Activated T-helper 17 cell treated with anti-CD3 and anti-CD28 coated beads, Interleukin-2, amount 50 U/mL, for 72 hours (primary cell): Measurements from ENCODE around the gene IGFBP3. TPM values are rescaled to one million over a fixed set of nuclear protein-coding genes. Genes with fewer than 3 reads are reported as not detected.

Source experiments
- ATAC-seq: fragments of 150-1000 bp; cut with Tn5 transposase; replicated peaks from 2 replicates; pipeline ENCODE4 v1.10.0; 2021; ENCODE audit warnings: mild to moderate bottlenecking, moderate library complexity
- H3K27ac Mint-ChIP-seq: one replicate; pipeline ENCODE4 v1.8.0; 2022; ENCODE audit warnings: mixed read lengths
- H3K27me3 Mint-ChIP-seq: one replicate; pipeline ENCODE4 v1.8.0; 2022; ENCODE audit warnings: mixed read lengths
- H3K36me3 Mint-ChIP-seq: one replicate; pipeline ENCODE4 v1.8.0; 2022; ENCODE audit warnings: low read depth, mild to moderate bottlenecking, mixed read lengths
- H3K4me1 Mint-ChIP-seq: one replicate; pipeline ENCODE4 v1.8.0; 2022; ENCODE audit warnings: mixed read lengths
- H3K4me3 Mint-ChIP-seq: one replicate; pipeline ENCODE4 v1.8.0; 2022; ENCODE audit warnings: mild to moderate bottlenecking, mixed read lengths
- H3K9me3 Mint-ChIP-seq: one replicate; pipeline ENCODE4 v1.8.0; 2022; ENCODE audit warnings: mixed read lengths
- total RNA-seq, 2 donors: library from RNA; stranded (reverse); gene quantifications; one replicate each; pipeline ENCODE4 v1.2.3, GENCODE V29; 2022

IGFBP3 gene
- total RNA-seq, 2 donors from 2014 or later, result 2.6 to 3.6 TPM

DNA sequence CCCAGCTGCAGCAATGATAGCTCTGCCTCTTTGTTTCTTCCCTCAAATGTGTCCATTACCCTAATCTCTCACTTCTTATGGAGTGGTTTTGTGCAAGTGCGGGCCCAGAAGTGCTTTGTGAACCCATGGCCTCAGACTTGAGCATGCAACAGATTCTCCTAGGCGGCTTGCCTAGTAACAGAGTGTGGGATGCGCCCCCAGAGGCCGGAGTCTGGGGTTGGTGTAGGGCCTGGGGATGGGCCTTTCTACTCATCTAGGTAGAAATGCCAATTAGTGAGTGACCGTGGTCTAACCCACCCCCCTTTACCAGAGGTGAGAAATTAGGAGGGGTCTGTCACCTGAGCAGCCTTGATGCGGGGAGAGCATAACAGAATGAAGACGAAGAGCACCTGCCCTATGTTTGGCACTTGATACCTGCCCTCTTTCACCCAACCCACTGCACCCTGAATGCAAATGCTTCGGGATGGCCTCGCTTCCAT, 39.8 kb downstream of the IGFBP3 start:
- Mint-ChIP-seq H3K36me3 (no peaks in the 10 kb centered on the region), H3K9me3 (peaks cover 3% of the 10 kb centered on the region), H3K27me3 (peaks cover 8% of the 10 kb centered on the region), H3K4me3 (no peak overlapping the region), H3K27ac (no peak overlapping the region), H3K4me1 (no peaks in the 10 kb centered on the region)
- no peak for ATAC-seq

GRCh38 chr7:45880433-45880860, 40.6 kb downstream of the IGFBP3 start:
- H3K4me3 Mint-ChIP-seq, result no peak overlapping the region
- no peaks in the 10 kb centered on the region for H3K36me3 Mint-ChIP-seq
- peaks cover 3% of the 10 kb centered on the region for H3K9me3 Mint-ChIP-seq
- H3K27ac Mint-ChIP-seq, result no peak overlapping the region
- no peaks in the 10 kb centered on the region for H3K4me1 Mint-ChIP-seq
- ATAC-seq, result no peak
- peaks cover 8% of the 10 kb centered on the region for H3K27me3 Mint-ChIP-seq

DNA sequence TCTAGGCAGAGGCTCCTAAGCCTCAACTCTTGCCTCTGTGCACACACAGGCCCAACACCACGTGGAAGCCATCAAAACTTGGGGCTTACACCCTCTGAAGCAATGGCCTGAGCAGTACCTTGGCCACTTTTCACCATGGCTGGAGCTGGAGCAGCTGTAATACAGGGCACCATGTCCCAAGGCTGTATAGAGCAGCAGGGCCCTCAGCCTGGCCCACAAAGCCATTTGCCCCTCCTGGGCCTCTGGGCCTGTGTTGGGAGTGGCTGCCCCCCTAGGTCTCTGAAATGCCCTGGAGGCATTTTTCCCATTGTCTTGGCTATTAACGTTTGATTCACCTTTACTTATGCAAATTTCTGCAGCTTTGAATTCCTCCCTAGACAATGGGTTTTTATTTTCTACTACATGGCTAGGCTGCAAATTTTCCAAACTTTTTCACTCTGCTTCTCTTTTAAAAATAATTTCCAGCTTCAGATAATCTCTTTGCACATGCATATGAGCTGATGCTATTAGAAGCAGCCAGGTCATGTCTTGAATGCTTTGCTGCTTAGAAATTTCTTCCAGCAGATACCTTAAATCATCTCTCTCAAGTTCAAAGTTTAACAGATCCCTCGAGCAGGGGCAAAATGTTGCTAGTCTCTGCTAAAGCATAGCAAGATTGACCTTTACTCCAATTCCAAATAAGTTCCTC, 42.5 kb downstream of the IGFBP3 start:
- H3K36me3 Mint-ChIP-seq, result no peaks in the 10 kb centered on the region
- peaks cover 3% of the 10 kb centered on the region for H3K9me3 Mint-ChIP-seq
- peaks cover 3% of the 10 kb centered on the region for H3K27me3 Mint-ChIP-seq
- no peak overlapping the region for H3K4me3 Mint-ChIP-seq
- ATAC-seq, result no peak
- H3K4me1 Mint-ChIP-seq, result no peaks in the 10 kb centered on the region
- no peak overlapping the region for H3K27ac Mint-ChIP-seq

DNA sequence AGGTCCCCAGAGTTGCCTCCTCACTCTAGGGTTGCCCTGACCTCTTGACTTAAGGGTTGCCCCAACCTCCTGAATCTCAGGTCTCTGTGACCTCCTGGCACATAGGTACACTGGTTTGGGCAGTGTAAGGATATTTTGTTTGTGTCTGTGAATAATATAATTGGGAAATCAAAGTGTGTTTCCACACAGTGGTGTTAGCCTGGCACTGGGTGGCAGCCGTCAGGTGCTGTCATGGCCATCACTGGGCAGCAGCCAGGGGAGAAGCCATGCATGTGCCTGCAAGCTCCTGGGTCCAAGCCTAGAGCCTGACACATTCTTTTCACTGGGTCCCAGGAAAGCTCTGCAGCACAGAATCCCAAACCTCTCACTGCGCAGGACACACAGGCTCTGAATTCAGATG, 44.6 kb downstream of the IGFBP3 start:
- Mint-ChIP-seq H3K4me3 (no peak overlapping the region), H3K27me3 (peaks cover 8% of the 10 kb centered on the region), H3K9me3 (peaks cover 3% of the 10 kb centered on the region), H3K4me1 (no peaks in the 10 kb centered on the region), H3K36me3 (no peaks in the 10 kb centered on the region), H3K27ac (no peak overlapping the region)
- ATAC-seq, result no peak

DNA sequence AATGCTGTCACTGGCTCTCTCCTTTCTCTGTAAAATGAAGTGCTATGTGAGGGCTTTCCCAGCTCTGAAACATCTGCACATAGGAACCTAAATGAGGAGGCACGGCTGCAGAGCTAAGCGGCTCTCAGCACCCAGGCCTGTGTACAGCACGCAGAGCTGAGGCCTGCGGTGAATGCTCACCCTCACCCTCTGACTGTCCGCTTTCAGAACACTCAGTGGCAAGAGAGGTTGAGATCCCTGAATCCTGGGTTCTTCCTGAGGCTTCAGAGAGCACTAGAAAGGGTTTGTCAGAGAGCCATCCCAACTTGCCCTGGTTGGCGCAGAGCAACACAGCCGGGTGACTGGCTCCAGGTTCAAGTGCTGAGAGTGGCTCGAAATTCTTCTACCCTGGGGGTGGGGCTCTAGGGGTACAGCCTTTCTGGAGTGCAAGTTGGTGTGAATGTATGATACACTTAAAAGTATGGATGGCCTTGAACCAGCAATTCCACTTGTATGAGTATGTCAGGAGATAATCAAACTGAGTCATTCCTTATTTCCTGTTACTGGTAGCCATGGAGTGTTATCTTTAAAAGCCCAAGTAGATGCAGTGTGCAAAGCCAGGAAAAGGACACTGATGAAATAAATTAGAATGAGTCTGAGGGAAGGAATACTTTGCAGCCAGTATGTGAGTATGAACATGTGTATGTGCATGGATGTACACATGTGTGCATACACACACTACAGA, 46.5 kb downstream of the IGFBP3 start:
- Mint-ChIP-seq H3K27me3 (peaks cover 9% of the 10 kb centered on the region), H3K27ac (no peak overlapping the region), H3K4me3 (no peak overlapping the region), H3K36me3 (no peaks in the 10 kb centered on the region), H3K9me3 (peaks cover 3% of the 10 kb centered on the region), H3K4me1 (no peaks in the 10 kb centered on the region)
- ATAC-seq, result no peak

GRCh38 chr7:45873355-45873754, 47.7 kb downstream of the IGFBP3 start:
- Mint-ChIP-seq H3K27me3 (peaks cover 14% of the 10 kb centered on the region), H3K9me3 (peaks cover 3% of the 10 kb centered on the region), H3K4me1 (no peaks in the 10 kb centered on the region), H3K27ac (no peak overlapping the region), H3K4me3 (no peak overlapping the region), H3K36me3 (no peaks in the 10 kb centered on the region)
- ATAC-seq, result no peak

DNA sequence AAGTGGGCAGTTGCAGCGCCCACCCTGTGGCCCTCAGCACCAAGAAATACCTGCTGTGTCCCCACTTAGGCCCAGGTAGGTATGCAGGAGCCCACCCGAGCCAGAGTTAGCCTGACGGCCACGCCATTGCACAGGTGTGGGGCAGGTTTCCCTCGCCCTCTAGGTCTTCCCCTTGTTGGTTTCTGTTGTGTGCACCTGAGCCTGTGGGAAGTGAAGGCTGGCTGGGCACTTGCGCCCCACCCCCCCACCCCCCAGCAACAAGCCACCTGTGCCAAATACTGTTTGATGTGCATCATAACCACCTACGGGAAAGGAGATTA, 48.1 kb downstream of the IGFBP3 start, which contains the start of gene CCDC201:
Gene CCDC201, minus strand, starts transcription at position 48 of the 320 bp plus-strand sequence. CDS start 75 bp downstream, outside the sequence.
- Mint-ChIP-seq H3K27me3 (peaks cover 14% of the 10 kb centered on the region), H3K4me1 (no peaks in the 10 kb centered on the region), H3K9me3 (peaks cover 3% of the 10 kb centered on the region), H3K36me3 (no peaks in the 10 kb centered on the region), H3K4me3 (no peak within 1 kb of the TSS), H3K27ac (no peak within 1 kb of the TSS)
- ATAC-seq, result no peak

GRCh38 chr7:45872116-45873034, 48.7 kb downstream of the IGFBP3 start:
- H3K27me3 Mint-ChIP-seq, result peaks cover 14% of the 10 kb centered on the region

DNA sequence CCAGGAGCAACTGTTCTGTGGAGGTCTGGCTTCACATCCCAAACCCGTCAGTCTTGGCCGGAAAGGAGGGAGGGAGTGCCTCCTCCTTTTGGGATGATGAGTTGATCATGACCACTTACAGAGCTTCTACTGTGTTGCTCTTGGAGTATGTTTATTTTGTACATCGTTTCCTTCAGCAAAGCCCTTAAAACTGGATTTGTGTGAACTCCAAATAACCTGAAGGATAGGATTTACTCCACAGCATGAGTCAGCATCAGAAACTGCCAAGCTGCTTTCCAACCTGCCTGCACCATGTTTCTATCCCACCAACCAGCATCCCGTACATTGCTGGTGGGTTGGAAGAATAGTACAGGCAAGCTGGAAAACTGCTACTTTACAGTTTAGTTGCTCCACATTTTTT, 51.6 kb downstream of the IGFBP3 start:
- no peak overlapping the region for H3K4me3 Mint-ChIP-seq

More at GRCh38 chr7:45872116-45873034, 48.7 kb downstream of the IGFBP3 start:
- H3K4me1 Mint-ChIP-seq, result no peaks in the 10 kb centered on the region
- H3K36me3 Mint-ChIP-seq, result no peaks in the 10 kb centered on the region
- H3K4me3 Mint-ChIP-seq, result no peak overlapping the region
- H3K9me3 Mint-ChIP-seq, result peaks cover 3% of the 10 kb centered on the region
- no peak for ATAC-seq
- no peak overlapping the region for H3K27ac Mint-ChIP-seq

DNA sequence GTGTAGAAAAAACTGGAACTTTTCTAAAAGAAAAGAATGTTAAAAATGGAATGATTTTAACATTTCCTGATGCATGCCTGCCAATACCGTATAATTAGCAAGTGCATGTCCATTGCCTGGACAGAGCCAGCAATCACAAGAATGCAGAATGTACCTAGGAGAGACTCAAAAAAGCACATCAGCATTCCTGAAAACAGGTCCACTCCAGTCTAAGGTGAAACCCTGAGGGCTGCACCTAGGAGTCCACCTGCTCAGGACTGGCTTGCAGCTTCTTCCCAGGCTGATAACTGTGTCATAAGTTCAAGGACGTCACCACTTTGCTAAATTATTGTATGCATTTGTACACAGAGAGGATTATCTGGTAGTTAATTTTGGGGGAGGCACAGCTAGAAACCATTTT, 53.6 kb downstream of the IGFBP3 start:
- no peak overlapping the region for H3K4me3 Mint-ChIP-seq
- no peaks in the 10 kb centered on the region for H3K36me3 Mint-ChIP-seq
- no peaks in the 10 kb centered on the region for H3K9me3 Mint-ChIP-seq
- no peaks in the 10 kb centered on the region for H3K4me1 Mint-ChIP-seq
- no peak for ATAC-seq
- H3K27me3 Mint-ChIP-seq, result peaks cover 27% of the 10 kb centered on the region
- H3K27ac Mint-ChIP-seq, result no peak overlapping the region

More for the DNA sequence above, 51.6 kb downstream of the IGFBP3 start:
- Mint-ChIP-seq H3K27ac (no peak overlapping the region), H3K9me3 (no peaks in the 10 kb centered on the region), H3K27me3 (peaks cover 15% of the 10 kb centered on the region), H3K4me1 (no peaks in the 10 kb centered on the region), H3K36me3 (no peaks in the 10 kb centered on the region)
- no peak for ATAC-seq

DNA sequence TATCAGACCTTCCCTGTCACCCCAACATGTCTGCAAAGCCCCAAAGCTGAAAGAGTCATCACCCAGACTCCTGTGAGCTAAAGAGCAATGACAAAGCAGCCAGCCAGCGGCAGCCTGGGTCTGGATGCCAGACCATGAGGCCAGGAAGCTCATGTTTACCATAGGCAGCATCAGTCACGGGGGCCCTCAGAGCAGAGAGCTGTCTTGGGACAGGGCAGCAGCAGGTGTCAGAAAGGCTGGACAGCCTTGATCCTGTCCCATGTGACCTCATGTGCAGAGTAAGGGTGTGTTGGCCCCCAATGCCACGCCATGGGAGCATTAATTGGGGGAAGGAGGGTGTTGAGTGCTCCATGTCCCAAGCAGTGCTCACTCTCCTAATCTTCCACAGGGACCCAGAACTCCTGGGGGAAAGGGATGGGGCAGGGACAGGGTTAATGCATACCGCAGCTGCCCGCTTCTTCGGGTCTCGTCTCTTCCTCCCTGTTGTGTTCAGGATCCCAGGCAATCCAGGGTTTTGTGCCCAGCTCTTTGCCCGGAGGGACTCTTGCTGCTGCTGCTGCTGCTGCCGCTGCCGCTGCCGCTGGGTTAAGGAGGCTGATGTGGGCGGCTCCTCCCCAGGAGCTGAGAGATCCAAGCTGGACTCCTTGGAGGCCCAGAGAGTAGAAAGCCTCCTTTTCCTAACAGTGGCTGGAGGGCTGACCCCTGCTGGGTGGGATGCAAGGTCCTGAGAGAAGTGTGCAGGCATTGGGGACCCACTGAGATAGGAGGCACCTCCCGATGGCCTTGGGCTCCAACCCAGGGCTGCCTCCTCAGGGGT, 55.3 kb downstream of the IGFBP3 start:
- Mint-ChIP-seq H3K9me3 (no peaks in the 10 kb centered on the region), H3K27ac (no peak overlapping the region), H3K4me1 (no peaks in the 10 kb centered on the region), H3K4me3 (no peak overlapping the region), H3K27me3 (peaks cover 24% of the 10 kb centered on the region), H3K36me3 (no peaks in the 10 kb centered on the region)
- ATAC-seq, result no peak

- H3K4me3 Mint-ChIP-seq, result no peak overlapping the region
- H3K27me3 Mint-ChIP-seq, result peaks cover 27% of the 10 kb centered on the region
- no peak for ATAC-seq
- H3K27ac Mint-ChIP-seq, result no peak overlapping the region
- H3K9me3 Mint-ChIP-seq, result no peaks in the 10 kb centered on the region
- no peaks in the 10 kb centered on the region for H3K4me1 Mint-ChIP-seq
- no peaks in the 10 kb centered on the region for H3K36me3 Mint-ChIP-seq
Observed at GRCh38 chr7:45863715-45864114, 57.4 kb downstream of the IGFBP3 start.
